DND-41 (cell line): ENCODE results near the gene FOLR3.
"Not testable (repeated sequence)": the region's sequence is repeated elsewhere in the genome, so short reads cannot be mapped to it uniquely, and the experiment has no call there.

ENCODE experiments used
- ATAC-seq: fragments of 200-7000 bp; cut with Tn5 transposase; 3 replicates; pipeline ENCODE4 v1.9.1; 2021; ENCODE audit warnings: low read depth; ENCODE audit not compliant: insufficient read depth
- DNase-seq: peaks from one replicate; pipeline ENCODE4 v3.0.0-alpha.2; 2020
- H2AFZ ChIP-seq: 2 replicates; pipeline ENCODE4 v1.6.0; 2012; ENCODE audit warnings: low read depth, low read length
- H3K27ac ChIP-seq: 2 replicates; pipeline ENCODE4 v1.5.1; 2012; ENCODE audit warnings: low read length, inconsistent platforms
- H3K27me3 ChIP-seq: fragments of 200-600 bp; sonication (generic); 2 replicates; pipeline ENCODE4 v1.6.0; 2012; ENCODE audit warnings: low read length, mild to moderate bottlenecking, inconsistent platforms; ENCODE audit not compliant: insufficient read depth, poor library complexity
- H3K36me3 ChIP-seq: 2 replicates; pipeline ENCODE4 v1.5.1; 2012; ENCODE audit warnings: low read length, inconsistent platforms; ENCODE audit not compliant: insufficient read depth
- H3K4me1 ChIP-seq: 2 replicates; pipeline ENCODE4 v1.5.1; 2012; ENCODE audit warnings: mild to moderate bottlenecking, low read length; ENCODE audit not compliant: insufficient read depth
- H3K4me2 ChIP-seq: 2 replicates; pipeline ENCODE4 v1.6.0; 2012; ENCODE audit warnings: mild to moderate bottlenecking, moderate library complexity, low read length, inconsistent platforms; ENCODE audit not compliant: insufficient read depth
- H3K4me3 ChIP-seq, 2 experiments: fragments of 200-600 bp in 1 of 2; shearing (Covaris generic) in 1 of 2; 2 replicates each; pipeline ENCODE4 v1.5.1; 2012 to 2016; ENCODE audit warnings: inconsistent platforms in 2 of 2, low read length in 2 of 2, mild to moderate bottlenecking in 2 of 2, low read depth in 1 of 2, moderate library complexity in 1 of 2
- H3K79me2 ChIP-seq: 2 replicates; pipeline ENCODE4 v1.6.0; 2012; ENCODE audit warnings: low read length, inconsistent platforms; ENCODE audit not compliant: insufficient read depth
- H3K9ac ChIP-seq: 2 replicates; pipeline ENCODE4 v1.6.0; 2012; ENCODE audit warnings: low read depth, mild to moderate bottlenecking, inconsistent platforms, low read length, moderate library complexity
- H3K9me3 ChIP-seq: 2 replicates; pipeline ENCODE4 v1.5.1; 2012; ENCODE audit warnings: low read length, moderate library complexity, mild to moderate bottlenecking, inconsistent platforms; ENCODE audit not compliant: insufficient read depth, severe bottlenecking
- H4K20me1 ChIP-seq: 2 replicates; pipeline ENCODE4 v1.6.0; 2012; ENCODE audit warnings: low read length; ENCODE audit not compliant: insufficient read depth
- CTCF ChIP-seq: IDR thresholded peaks from 2 replicates; pipeline ENCODE4 v1.5.1; 2012; ENCODE audit warnings: borderline replicate concordance, low read length, moderate library complexity, mild to moderate bottlenecking; ENCODE audit not compliant: poor library complexity, severe bottlenecking; ENCODE audit errors: extremely low read depth
- EZH2 ChIP-seq: IDR thresholded peaks from 3 replicates; pipeline ENCODE4 v1.6.1; 2012; ENCODE audit warnings: borderline replicate concordance, low read depth, mild to moderate bottlenecking, moderate library complexity, low read length, inconsistent platforms; ENCODE audit not compliant: severe bottlenecking

The FOLR3 gene

GRCh38 chr11:72135473-72135872 is at the start of gene FOLR3:
TSS of gene FOLR3 (plus strand) at chr11:72135725. CDS start at chr11:72135953, 228 bp downstream.
- not testable (repeated sequence) for H4K20me1 ChIP-seq, H3K27me3 ChIP-seq, H3K9me3 ChIP-seq, H3K79me2 ChIP-seq, H2AFZ ChIP-seq, H3K36me3 ChIP-seq, DNase-seq, ATAC-seq, H3K4me1 ChIP-seq, H3K4me2 ChIP-seq, H3K4me3 ChIP-seq, H3K9ac ChIP-seq, H3K27ac ChIP-seq

- H3K79me2 ChIP-seq: no peaks in the 10 kb centered on the region
- H3K9me3 ChIP-seq: no peaks in the 10 kb centered on the region
- H3K4me2 ChIP-seq: no peak overlapping the region
- no peaks in the 10 kb centered on the region for H3K27me3 ChIP-seq
- peaks cover 39% of the 10 kb centered on the region for H3K36me3 ChIP-seq
- H3K4me3 ChIP-seq: no peak overlapping the region
- no peak overlapping the region for H3K9ac ChIP-seq
- no peak for ATAC-seq
- no peaks in the 10 kb centered on the region for H4K20me1 ChIP-seq
- no peak overlapping the region for H3K27ac ChIP-seq
- no peaks in the 10 kb centered on the region for H3K4me1 ChIP-seq
- no peak for DNase-seq
- H2AFZ ChIP-seq: no peak overlapping the region
- no peak for TF ChIP-seq EZH2
- TF ChIP-seq CTCF: no peak
Observed at GRCh38 chr11:72088076-72088808, 47.3 kb upstream of the FOLR3 start.

- no peak overlapping the region for H3K9ac ChIP-seq
- H2AFZ ChIP-seq: no peak overlapping the region
- H3K36me3 ChIP-seq: peaks cover 50% of the 10 kb centered on the region
- no peak overlapping the region for H3K4me2 ChIP-seq
- no peaks in the 10 kb centered on the region for H3K79me2 ChIP-seq
- H4K20me1 ChIP-seq: no peaks in the 10 kb centered on the region
- H3K4me1 ChIP-seq: no peaks in the 10 kb centered on the region
- H3K27me3 ChIP-seq: no peaks in the 10 kb centered on the region
- H3K9me3 ChIP-seq: no peaks in the 10 kb centered on the region
- TF ChIP-seq CTCF: peak; percentile 92
- no peak for TF ChIP-seq EZH2
- DNase-seq: peak; percentile 72
- ATAC-seq: peak; percentile 97
- no peak overlapping the region for H3K4me3 ChIP-seq
- no peak overlapping the region for H3K27ac ChIP-seq
Observed at GRCh38 chr11:72091292-72091691, 44.2 kb upstream of the FOLR3 start.

- Histone ChIP-seq H4K20me1 (0 out of 2 replicates have a peak, but pooled peaks cover 2% of the 10 kb centered on the region), H3K4me3 (no peak overlapping the region), H3K4me1 (peaks cover 32% of the 10 kb centered on the region), H3K36me3 (peaks cover 66% of the 10 kb centered on the region), H3K27me3 (no peaks in the 10 kb centered on the region), H2AFZ (no peak overlapping the region), H3K79me2 (peaks cover 44% of the 10 kb centered on the region), H3K9ac (no peak overlapping the region), H3K27ac (no peak overlapping the region), H3K9me3 (no peaks in the 10 kb centered on the region), H3K4me2 (no peak overlapping the region)
- ATAC-seq (no peak), DNase-seq (no peak)
- TF ChIP-seq CTCF (no peak), EZH2 (no peak)
Observed at GRCh38 chr11:72098741-72099140, 36.8 kb upstream of the FOLR3 start.
